ENCODE data around the gene MESP2.

The MESP2 gene

DNA sequence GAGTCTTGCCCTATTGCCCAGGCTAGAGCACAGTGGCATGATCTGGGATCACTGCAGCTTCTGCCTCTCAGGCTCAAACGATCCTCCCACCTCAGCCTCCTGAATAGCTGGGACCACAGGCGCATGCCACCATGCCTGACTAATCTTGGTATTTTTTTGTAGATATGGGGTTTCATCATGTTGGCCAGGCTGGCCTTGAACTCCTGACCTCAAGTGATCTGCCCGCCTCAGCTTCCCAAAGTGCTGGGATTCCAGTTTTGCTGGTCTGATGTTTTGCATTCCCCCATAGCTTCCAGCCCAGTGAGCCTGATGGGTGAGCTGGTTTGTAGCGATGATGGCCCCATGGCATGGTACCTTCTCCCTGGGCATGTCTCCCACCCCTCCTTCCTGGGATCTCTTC, 20.4 kb upstream of the MESP2 start:
- DNase-seq (ENCODE audit: low read depth) = no peak

DNA sequence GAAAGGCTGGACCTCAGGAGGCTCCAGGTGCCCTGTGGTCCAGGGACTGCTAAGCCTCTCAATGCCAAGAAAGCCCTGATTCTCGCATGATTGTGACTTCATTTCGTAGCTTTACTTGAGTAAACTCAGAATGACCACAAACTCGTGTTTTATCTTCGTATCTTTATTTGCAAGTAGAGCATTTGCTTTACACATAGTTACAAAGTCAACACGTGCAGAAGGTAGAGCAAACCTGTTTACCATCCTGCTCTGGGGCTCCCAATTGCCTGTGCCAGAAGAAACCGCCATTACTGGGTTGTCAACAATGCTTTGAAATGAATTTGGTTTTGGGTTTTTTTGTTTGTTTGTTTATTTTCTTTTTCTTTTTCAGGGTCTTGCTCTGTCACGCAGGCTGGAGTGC, 19.2 kb upstream of the MESP2 start:
- DNase-seq (ENCODE audit: low read depth) = no peak

DNA sequence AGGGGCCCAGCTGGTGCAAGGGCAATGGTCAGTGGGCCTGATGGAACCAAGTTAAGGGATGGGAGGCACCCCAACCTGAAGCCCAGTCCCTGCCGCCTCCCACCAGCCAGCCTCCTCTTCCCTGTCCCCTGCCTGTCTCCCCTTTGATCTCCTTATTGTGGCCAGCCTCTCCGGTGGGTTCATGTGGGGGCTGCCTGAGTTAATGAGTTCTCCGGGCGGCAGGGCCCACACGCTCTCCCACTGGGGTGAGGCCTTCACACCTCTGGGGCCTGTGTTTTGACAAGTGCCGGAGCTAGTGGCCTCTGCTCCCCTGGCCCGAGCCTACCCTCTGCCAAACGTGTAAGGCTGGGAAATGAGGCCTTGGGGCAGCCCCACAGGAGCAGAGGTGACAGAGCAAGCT, 17.8 kb upstream of the MESP2 start:
- DNase-seq (ENCODE audit: low read depth) = no peak

DNA sequence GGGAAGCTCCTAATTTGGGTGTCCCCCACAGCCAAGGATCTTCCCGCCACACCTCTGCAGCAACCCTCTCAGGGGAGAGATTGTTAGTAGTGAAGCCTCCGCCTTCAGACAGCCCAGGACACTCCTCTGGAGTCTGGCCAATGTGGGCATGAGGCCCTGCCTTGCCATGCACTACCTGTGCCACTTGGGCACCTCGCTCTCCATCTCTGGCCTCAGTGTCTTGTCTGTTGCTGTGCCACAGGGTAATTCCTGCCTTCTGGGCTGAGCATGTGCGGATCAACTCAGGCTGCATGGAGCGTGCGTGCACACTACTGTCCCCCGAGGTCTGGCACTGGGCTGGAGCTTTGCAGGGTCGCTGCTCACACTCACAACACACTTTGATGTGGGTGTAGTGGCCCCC, 17.2 kb upstream of the MESP2 start:
- no peak for DNase-seq (ENCODE audit: low read depth)

DNA sequence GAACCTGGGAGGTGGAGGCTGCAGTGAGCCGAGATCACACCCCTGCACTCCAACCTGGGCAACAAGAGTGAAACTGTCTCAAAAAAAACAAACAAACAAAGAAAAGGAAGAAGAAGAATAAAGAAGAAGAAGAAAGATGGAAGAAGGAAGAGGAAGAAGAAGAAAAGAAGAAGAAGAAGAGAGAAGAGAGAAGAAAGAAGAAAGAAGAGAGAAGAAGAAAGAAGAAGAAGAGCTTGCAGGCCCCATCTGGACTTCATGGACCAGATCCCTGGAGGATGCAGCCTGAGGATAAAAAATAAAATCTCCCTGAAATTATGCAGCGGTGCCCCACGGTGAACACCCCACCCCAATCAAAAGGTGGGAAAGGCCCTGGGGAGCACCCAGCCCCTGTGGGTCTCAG, 16.3 kb upstream of the MESP2 start:
- no peak for DNase-seq (ENCODE audit: low read depth)

- DNase-seq (ENCODE audit: low read depth) = peak; percentile 25
These were observed 15.7 kb upstream of the MESP2 start for GRCh38 chr15:89760303-89761008.

DNA sequence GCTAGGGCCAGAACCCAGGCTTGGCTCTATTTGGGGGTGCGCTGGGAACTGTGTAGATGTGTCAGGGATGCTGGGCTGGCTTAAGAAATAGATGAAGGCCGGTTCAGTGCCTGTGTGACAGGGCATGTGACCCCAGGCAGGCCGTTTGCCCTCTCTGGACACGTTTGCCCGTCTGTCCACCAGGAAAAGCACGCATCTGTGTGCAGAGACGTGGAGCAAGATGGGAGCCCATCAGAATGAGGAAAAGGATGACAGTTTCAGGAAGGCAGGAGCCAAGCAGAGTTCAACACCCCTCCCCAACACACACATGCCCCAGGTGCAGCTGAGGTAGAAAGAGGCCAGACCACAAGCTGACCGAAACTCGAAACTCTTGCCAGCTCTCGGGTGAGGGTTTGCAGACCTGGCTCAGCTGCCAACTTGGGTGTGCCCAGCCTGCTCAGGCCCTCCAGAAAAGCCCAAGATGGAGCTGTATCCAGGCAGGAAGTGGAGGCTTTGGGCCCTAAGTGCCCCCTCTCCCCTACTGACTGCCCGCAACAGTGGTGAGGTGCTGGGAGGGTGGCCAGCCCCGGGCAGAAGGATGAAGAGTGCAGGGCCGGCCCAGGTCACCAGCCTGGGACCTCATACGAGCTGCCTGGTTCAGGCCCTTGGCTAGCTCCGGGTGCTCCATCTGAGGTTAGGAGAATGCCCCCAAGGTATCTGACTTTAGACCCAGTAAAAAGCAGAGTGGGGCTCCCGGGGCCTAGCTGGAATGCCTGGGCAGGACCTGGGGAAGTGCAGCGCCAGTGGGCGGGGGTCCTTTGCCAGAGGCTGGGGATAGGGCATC, 14.9 kb upstream of the MESP2 start:
- no peak for DNase-seq (ENCODE audit: low read depth)

- no peak for DNase-seq (ENCODE audit: low read depth)
These were observed 14.2 kb upstream of the MESP2 start for GRCh38 chr15:89761929-89762328.

GRCh38 chr15:89765694-89766093, 10.4 kb upstream of the MESP2 start:
- no peak for DNase-seq (ENCODE audit: low read depth)

GRCh38 chr15:89766357-89767311, 9.5 kb upstream of the MESP2 start:
- no peak for DNase-seq (ENCODE audit: low read depth)

DNA sequence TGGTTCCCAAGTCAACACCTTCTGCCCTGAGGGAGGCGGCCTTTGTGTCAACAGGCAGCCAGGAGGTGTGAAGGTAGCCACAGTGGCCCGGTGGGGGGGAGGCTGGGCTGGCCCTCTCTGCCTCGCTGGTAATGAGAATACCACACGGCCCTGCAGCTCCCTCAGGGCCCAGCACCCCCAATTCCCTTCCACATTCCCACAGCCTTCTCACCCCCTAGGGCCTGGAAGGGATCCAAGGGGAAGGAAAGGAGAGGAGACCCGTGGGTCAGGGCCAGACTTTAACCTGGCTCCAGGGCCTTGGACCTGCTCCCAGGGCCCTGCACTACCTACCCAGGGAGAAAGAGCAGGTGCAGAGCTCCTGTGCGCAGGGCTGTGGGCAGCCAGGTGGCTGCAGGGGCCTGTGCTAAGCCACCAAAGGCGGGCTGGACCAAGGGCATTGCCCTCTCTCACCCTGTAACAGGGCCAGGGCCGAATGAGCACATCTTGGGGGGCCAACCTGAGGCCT, 8.7 kb upstream of the MESP2 start:
- DNase-seq (ENCODE audit: low read depth) = no peak

DNA sequence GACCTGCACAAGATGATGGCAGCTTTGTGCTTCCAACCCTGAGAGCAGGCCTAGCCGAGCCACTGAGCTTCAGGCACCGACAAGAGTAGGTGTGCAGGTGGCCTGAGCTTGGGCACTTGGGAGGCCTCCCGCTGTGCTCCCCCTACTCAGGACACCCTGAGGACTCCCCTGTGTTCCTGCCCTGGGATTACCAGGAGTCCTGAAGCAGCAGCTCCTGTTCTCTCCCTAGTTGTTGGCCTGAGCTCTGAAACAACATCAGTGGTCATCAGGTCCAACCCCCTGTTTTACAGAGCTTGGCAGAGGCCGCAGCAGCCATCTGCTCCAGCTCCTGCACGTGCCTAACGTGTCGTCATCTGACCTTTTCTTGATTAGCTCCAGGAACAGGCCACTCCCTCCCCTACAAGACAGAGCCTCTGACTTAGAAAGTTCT, 8.0 kb upstream of the MESP2 start:
- DNase-seq (ENCODE audit: low read depth) = no peak

DNA sequence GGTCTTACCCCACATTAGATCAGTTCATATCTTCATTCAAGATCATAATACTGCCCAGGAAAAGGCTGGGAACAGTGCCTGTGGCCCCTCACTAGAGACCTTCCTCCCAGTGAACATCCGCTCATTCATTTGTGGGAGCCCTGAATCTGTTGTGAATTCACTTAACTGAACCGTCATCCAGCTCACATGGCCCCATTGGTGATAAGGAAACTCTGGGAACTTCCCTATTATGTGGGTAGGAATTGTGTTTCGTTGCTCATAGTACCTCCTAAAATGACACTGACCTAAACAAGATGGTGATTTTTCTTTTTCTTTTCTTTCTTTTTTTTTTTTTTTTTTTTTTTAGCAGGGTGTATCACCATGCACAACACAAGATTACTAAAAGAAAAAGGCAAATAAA, 6.8 kb upstream of the MESP2 start:
- DNase-seq (ENCODE audit: low read depth) = no peak

- no peak for DNase-seq (ENCODE audit: low read depth)
These were observed 6.1 kb upstream of the MESP2 start for GRCh38 chr15:89770041-89770440.

DNA sequence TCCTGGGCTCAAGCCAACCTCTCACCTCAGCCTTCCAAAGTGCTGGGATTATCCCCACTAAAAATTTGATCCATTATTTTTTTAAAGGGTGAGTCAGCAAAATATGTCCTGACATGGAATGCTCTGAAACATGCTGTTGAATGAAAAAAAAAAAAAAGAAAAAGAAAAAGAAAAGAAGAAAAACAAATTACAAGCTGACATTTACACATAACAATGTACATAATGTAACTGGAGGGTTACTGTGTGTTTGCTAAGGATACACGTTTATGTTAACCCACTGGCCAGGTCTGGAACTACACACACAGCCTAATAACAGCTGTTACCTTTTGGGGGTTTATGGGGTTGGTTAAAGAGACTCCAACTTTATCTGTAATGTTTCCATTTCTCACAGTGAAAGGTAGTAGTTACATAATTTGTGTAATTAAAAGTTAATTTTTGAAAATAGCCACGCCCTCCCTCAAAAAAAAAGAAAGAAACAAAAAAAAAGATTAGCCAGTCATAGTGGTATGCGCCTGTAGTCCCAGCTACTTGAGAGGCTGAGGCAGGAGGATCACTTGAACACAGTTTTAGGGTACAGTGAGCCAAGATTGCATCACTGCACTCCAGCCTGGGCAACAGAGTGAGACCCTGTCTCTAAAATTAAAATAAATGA, 3.1 kb upstream of the MESP2 start:
- DNase-seq (ENCODE audit: low read depth) = no peak

DNA sequence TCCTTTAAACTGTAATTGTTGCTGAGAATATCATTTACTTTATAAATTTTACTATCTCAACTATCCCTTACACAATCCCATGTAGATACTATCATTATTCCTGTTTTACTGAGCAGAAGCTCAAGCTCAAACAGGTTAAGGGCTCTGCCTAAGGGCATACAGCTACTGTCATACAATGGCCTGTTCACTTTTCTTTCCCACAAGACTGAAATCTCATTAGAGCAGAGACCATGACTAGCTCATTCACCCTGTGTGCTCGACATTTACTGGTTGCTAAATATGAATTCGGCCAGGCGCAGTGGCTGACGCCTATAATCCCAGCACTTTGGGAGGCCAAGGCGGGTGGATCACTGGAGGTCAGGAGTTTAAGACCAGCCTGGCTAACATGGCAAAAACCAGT, 1.6 kb upstream of the MESP2 start:
- no peak for DNase-seq (ENCODE audit: low read depth)

DNA sequence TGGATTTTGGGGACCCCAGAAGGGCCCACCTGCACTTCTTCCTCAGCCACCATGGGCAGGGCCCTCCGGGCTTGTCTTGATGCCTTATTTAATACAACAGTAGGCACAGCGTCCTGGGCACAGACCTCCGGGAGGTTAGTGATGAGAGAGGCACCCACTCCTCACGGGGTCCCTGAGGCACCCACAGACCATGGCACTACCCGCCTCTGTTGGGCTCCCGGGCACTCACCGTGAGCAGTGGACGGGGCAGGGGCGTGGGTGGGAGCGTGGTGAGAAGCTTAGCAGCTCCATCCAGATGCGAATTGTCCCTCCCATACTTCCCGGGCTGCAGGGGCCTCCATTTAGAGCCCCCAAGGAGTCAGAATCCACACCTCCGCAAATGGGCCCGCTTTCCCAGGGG, 317 bp upstream of the MESP2 start:
- no peak for DNase-seq (ENCODE audit: low read depth)

- no peak for DNase-seq (ENCODE audit: low read depth)
These were observed 1.1 kb downstream of the MESP2 start for GRCh38 chr15:89777073-89777751.

- DNase-seq (ENCODE audit: low read depth) = no peak
These were observed 1.7 kb downstream of the MESP2 start for GRCh38 chr15:89777782-89778380.

DNA sequence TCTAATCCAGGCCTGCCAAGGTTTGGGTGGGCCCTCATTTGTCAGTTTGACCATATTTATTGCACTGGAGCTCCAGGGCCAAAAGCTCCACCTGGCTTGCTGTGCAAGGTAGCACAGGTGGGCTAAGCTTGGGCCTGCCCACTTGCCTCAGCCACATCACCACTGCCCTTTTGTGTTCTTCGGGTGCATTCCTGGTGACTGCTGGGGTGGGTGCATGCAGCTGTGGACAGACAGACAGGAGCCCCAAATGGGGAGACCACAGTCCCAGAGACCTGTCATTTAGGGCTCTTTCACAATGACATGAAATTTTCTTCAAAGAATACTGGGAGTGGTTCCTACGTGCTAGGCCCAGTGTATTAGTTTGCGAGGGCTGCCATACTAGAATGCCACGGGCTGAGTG, 2.7 kb downstream of the MESP2 start:
- no peak for DNase-seq (ENCODE audit: low read depth)

DNA sequence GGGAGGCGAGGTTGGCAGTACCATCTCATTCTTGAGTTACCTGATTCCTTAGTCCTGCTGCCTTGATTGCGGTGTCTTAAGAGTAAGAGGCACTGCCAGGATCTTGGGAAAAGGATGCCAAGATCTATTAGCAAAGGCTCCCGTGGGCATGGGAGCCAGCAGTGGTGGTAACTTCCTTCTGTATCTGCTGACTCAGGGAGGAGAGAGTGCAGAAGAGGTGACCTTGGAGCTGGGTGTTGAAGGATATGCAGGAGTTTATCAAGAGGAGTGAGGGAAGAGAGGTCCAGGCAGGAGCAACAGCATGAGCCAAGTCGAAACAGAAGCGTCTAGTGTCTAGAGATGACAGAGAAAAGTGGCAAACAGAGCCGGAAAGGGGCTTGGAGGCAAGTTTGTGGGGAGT, 4.5 kb downstream of the MESP2 start:
- no peak for DNase-seq (ENCODE audit: low read depth)

All from stimulated activated CD8-positive, alpha-beta memory T cell treated with anti-CD3 and anti-CD28 coated beads, Interleukin-12 subunit alpha, Interleukin-12 subunit beta, amount 100 ng/mL, for 4 hours (primary cell).